ENCODE results near the gene GTF2H1. TPM values are rescaled to one million over a fixed set of nuclear protein-coding genes. Genes with fewer than 3 reads are reported as not detected.

GTF2H1 gene
- total and polyA plus RNA-seq, 5 donors: 14.4 to 26.3 (median 24.1) TPM

Small RNA genes within 50 kb of the gene (microRNA-seq; reads per million reads assigned to microRNA genes)
- 0 to 0.42 reads per million in 2 donors for gene MIR3159

Other genes with a start within 250 kb of the GTF2H1 start
- gene SAAL1, start 216.5 kb upstream of the GTF2H1 start, total RNA-seq: 10 to 100 TPM in 1 of 4 donors, 1 to 10 TPM in 3; 5.9 to 10.4 (median 9.1) TPM
- gene SAAL1, start 216.5 kb upstream of the GTF2H1 start, polyA plus RNA-seq: 8.7 TPM
- not detected for gene MRGPRX3, start 190.0 kb upstream of the GTF2H1 start, total RNA-seq
- gene MRGPRX3, start 190.0 kb upstream of the GTF2H1 start, polyA plus RNA-seq: not detected
- gene MRGPRX4, start 149.7 kb upstream of the GTF2H1 start, total RNA-seq: not detected
- not detected for gene MRGPRX4, start 149.7 kb upstream of the GTF2H1 start, polyA plus RNA-seq
- not detected for gene SAA4, start 85.8 kb upstream of the GTF2H1 start, total RNA-seq
- gene SAA4, start 85.8 kb upstream of the GTF2H1 start, polyA plus RNA-seq: not detected
- gene SAA2, start 73.9 kb upstream of the GTF2H1 start, total RNA-seq: 1 to 10 TPM in 1 of 4 donors, under 1 TPM in 2, not detected in 1; 0.59 to 5.5 (median 0.97) TPM
- gene SAA2, start 73.9 kb upstream of the GTF2H1 start, polyA plus RNA-seq: 14.9 TPM
- gene SAA1, start 56.3 kb upstream of the GTF2H1 start, total RNA-seq: 10 to 100 TPM in 1 of 4 donors, 1 to 10 TPM in 2, not detected in 1; 2.2 to 24.8 (median 2.4) TPM
- gene SAA1, start 56.3 kb upstream of the GTF2H1 start, polyA plus RNA-seq: 106 TPM
- gene HPS5, start 427 bp upstream of the GTF2H1 start, total RNA-seq: 10 to 100 TPM; 12.3 to 13.7 (median 12.6) TPM
- gene HPS5, start 427 bp upstream of the GTF2H1 start, polyA plus RNA-seq: 6.7 TPM
- gene LDHA, start 72.0 kb downstream of the GTF2H1 start, total RNA-seq: 100 to 1,000 TPM; 224 to 399 (median 321) TPM
- 329 TPM for gene LDHA, start 72.0 kb downstream of the GTF2H1 start, polyA plus RNA-seq
- gene LDHC, start 89.8 kb downstream of the GTF2H1 start, total RNA-seq: 1 to 10 TPM in 1 of 4 donors, not detected in 3; 2.7 TPM
- 2.7 TPM for gene LDHC, start 89.8 kb downstream of the GTF2H1 start, polyA plus RNA-seq
- gene LDHAL6A, start 133.3 kb downstream of the GTF2H1 start, total RNA-seq: under 1 TPM in 1 of 4 donors, not detected in 3; 0.20 TPM
- 0.16 TPM for gene LDHAL6A, start 133.3 kb downstream of the GTF2H1 start, polyA plus RNA-seq
- 10 to 100 TPM; 52.2 to 58.4 (median 56.0) TPM for gene TSG101, start 204.4 kb downstream of the GTF2H1 start, total RNA-seq
- 55.2 TPM for gene TSG101, start 204.4 kb downstream of the GTF2H1 start, polyA plus RNA-seq

Measured in right cardiac atrium (tissue), 5 donors.